PC-9 (cell line): ENCODE data around the gene KRTAP3-3. TPM values are rescaled to one million over a fixed set of nuclear protein-coding genes. Genes with fewer than 3 reads are reported as not detected.

ENCODE experiments used
- BruUV-seq: library from RNA; stranded (reverse); fragments of 400-500 nt; replicated peaks from 2 replicates; lab custom pipeline; 2021; lab: Mats Ljungman, UMichigan
- CTCF ChIA-PET: fragments of 300-600 bp; sonication (Branson Sonifier 250); formaldehyde crosslinking; loops from one replicate; lab custom pipeline; 2022; ENCODE audit warnings: antibody characterized with exemption; lab: Charles Lee
- POLR2A ChIA-PET: fragments of 300-600 bp; sonication (Branson Sonifier 250); formaldehyde crosslinking; loops from one replicate; lab custom pipeline; 2022; ENCODE audit warnings: antibody characterized with exemption; ENCODE audit not compliant: unreplicated experiment; lab: Charles Lee
- DNase-seq, 2 experiments: peaks; one replicate each; pipeline versions ENCODE4 v3.0.0 to v3.0.0-alpha.2; 2015 to 2022; ENCODE audit warnings: mixed read lengths in 1 of 2
- H2AFZ ChIP-seq: fragments of 200-600 bp; sonication (generic); 2 replicates; pipeline ENCODE4 v1.8.1; 2017; ENCODE audit warnings: antibody characterized with exemption
- H3F3A ChIP-seq: fragments of 200-600 bp; sonication (generic); 2 replicates; pipeline ENCODE4 v1.8.1; 2017; ENCODE audit warnings: antibody characterized with exemption, mild to moderate bottlenecking, low read depth; ENCODE audit not compliant: insufficient read depth
- H3K27ac ChIP-seq: fragments of 200-600 bp; sonication (generic); 2 replicates; pipeline ENCODE4 v1.6.1; 2016; ENCODE audit warnings: mixed run types
- H3K27me3 ChIP-seq: fragments of 200-600 bp; sonication (generic); 2 replicates; pipeline ENCODE4 v1.6.1; 2016; ENCODE audit warnings: low read depth, mixed run types; ENCODE audit not compliant: insufficient read depth
- H3K36me3 ChIP-seq: fragments of 200-600 bp; sonication (generic); 2 replicates; pipeline ENCODE4 v1.6.1; 2016; ENCODE audit warnings: low read depth, mixed run types
- H3K4me1 ChIP-seq: fragments of 200-600 bp; sonication (generic); replicated peaks from 2 replicates; pipeline ENCODE4 v1.6.1; 2016; ENCODE audit warnings: mixed run types; ENCODE audit not compliant: insufficient read depth
- H3K4me2 ChIP-seq: fragments of 200-600 bp; sonication (generic); 2 replicates; pipeline ENCODE4 v1.6.1; 2017; ENCODE audit warnings: mixed run types
- H3K4me3 ChIP-seq: fragments of 200-600 bp; sonication (generic); 2 replicates; pipeline ENCODE4 v1.6.1; 2016; ENCODE audit warnings: mixed run types
- H3K79me2 ChIP-seq: fragments of 200-600 bp; sonication (generic); 2 replicates; pipeline ENCODE4 v1.6.1; 2017; ENCODE audit warnings: low read depth, mixed run types
- H3K9me2 ChIP-seq: fragments of 200-600 bp; sonication (generic); 2 replicates; pipeline ENCODE4 v1.8.1; 2017; ENCODE audit warnings: mild to moderate bottlenecking; ENCODE audit not compliant: insufficient read depth
- H3K9me3 ChIP-seq: fragments of 200-600 bp; sonication (generic); 2 replicates; pipeline ENCODE4 v1.8.1; 2016; ENCODE audit warnings: low read depth; ENCODE audit not compliant: insufficient read depth
- H4K20me1 ChIP-seq: fragments of 200-600 bp; sonication (generic); 2 replicates; pipeline ENCODE4 v1.8.1; 2017; ENCODE audit not compliant: insufficient read depth
- CTCF ChIP-seq: fragments of 200-600 bp; sonication (generic); conservative IDR thresholded peaks from 2 replicates; pipeline ENCODE4 v1.6.1; 2017; ENCODE audit warnings: mixed run types, antibody characterized with exemption, mild to moderate bottlenecking, moderate library complexity
- EZH2 ChIP-seq: fragments of 200-600 bp; sonication (generic); IDR thresholded peaks from 2 replicates; pipeline ENCODE4 v1.8.0; 2017; ENCODE audit warnings: antibody characterized with exemption, low read depth
- intact Hi-C: fragments of 100-400 bp; cut with micrococcal nuclease; formaldehyde crosslinking; loops from one replicate; pipeline ENCODE4 v1.10.0; 2022; ENCODE audit not compliant: unreplicated experiment
- total RNA-seq: library from RNA; stranded (reverse); gene quantifications from 2 replicates; pipeline ENCODE4 v1.2.3, GENCODE V29; 2021

KRTAP3-3 gene
- total RNA-seq, 1 experiment from 2014 or later, result not detected

GRCh38 chr17:40962059-40962561, 31.9 kb downstream of the KRTAP3-3 start:
- Histone ChIP-seq H3K79me2 (no peaks in the 10 kb centered on the region), H3K4me1 (peaks cover 32% of the 10 kb centered on the region), H3K9me3 (peaks cover 10% of the 10 kb centered on the region), H3K27ac (no peak overlapping the region), H3F3A (peaks cover 23% of the 10 kb centered on the region), H3K4me2 (no peak overlapping the region), H4K20me1 (no peaks in the 10 kb centered on the region), H3K4me3 (no peak overlapping the region), H2AFZ (no peak overlapping the region), H3K36me3 (no peaks in the 10 kb centered on the region), H3K27me3 (no peaks in the 10 kb centered on the region), H3K9me2 (no peaks in the 10 kb centered on the region)
- TF ChIP-seq EZH2 (no peak), CTCF (no peak)
- no peak for DNase-seq
- intact Hi-C loops, result no loop called here
- ChIA-PET CTCF (no interaction called here), POLR2A (interaction anchor here (0.7 kb wide), 1 partner anchor 47 kb away, joined by 10 read pairs; no protein-coding TSS in a partner anchor)
- BruUV-seq, result no TSS peak

- no peaks in the 10 kb centered on the region for H3K79me2 ChIP-seq
- H3K9me2 ChIP-seq, result no peaks in the 10 kb centered on the region
- TF ChIP-seq EZH2, result no peak
- H3F3A ChIP-seq, result peaks cover 25% of the 10 kb centered on the region
- H3K36me3 ChIP-seq, result no peaks in the 10 kb centered on the region
- no peaks in the 10 kb centered on the region for H4K20me1 ChIP-seq
- H2AFZ ChIP-seq, result no peak overlapping the region
- ChIA-PET POLR2A (interaction anchor here (0.7 kb wide), 1 partner anchor 48 kb away, joined by 10 read pairs; no protein-coding TSS in a partner anchor), CTCF (no interaction called here)
- H3K27me3 ChIP-seq, result no peaks in the 10 kb centered on the region
- H3K4me2 ChIP-seq, result no peak overlapping the region
- peaks cover 35% of the 10 kb centered on the region for H3K4me1 ChIP-seq
- H3K27ac ChIP-seq, result no peak overlapping the region
- intact Hi-C loops, result no loop called here
- no peak overlapping the region for H3K4me3 ChIP-seq
- H3K9me3 ChIP-seq, result peaks cover 10% of the 10 kb centered on the region
- BruUV-seq, result no TSS peak
- DNase-seq, result no peak
Observed at GRCh38 chr17:40961591-40961990, 32.4 kb downstream of the KRTAP3-3 start.

- intact Hi-C loops, result no loop called here
- no peak for DNase-seq
- no peaks in the 10 kb centered on the region for H3K9me2 ChIP-seq
- H2AFZ ChIP-seq, result no peak overlapping the region
- H3K27me3 ChIP-seq, result no peaks in the 10 kb centered on the region
- H3K79me2 ChIP-seq, result 0 out of 2 replicates have a peak, but pooled peaks cover 2% of the 10 kb centered on the region
- POLR2A ChIA-PET, result no interaction called here
- peaks cover 50% of the 10 kb centered on the region for H3K4me1 ChIP-seq
- TF ChIP-seq CTCF, result no peak
- no peak for TF ChIP-seq EZH2
- H4K20me1 ChIP-seq, result no peaks in the 10 kb centered on the region
- H3K9me3 ChIP-seq, result peaks cover 10% of the 10 kb centered on the region
- CTCF ChIA-PET, result interaction anchor here (0.7 kb wide), 1 partner anchor 97 kb away, joined by 4 read pairs; no protein-coding TSS in a partner anchor
- H3K27ac ChIP-seq, result peak overlapping the region; percentile 98; the same call in 1 of the 2 replicates
- H3F3A ChIP-seq, result peaks cover 31% of the 10 kb centered on the region
- H3K4me3 ChIP-seq, result no peak overlapping the region
- H3K36me3 ChIP-seq, result no peaks in the 10 kb centered on the region
- BruUV-seq, result no TSS peak
- no peak overlapping the region for H3K4me2 ChIP-seq
Observed at GRCh38 chr17:40960144-40960543, 33.8 kb downstream of the KRTAP3-3 start.
